Measurements from ENCODE around the gene ARID3B. TPM values are rescaled to one million over a fixed set of nuclear protein-coding genes. Genes with fewer than 3 reads are reported as not detected.

Gene ARID3B
- total and polyA plus RNA-seq, 2 of the 4 experiments (the other 2 are of a cell fraction): 2.5 to 5.0 TPM

- TF ChIP-seq, protein P1, sequence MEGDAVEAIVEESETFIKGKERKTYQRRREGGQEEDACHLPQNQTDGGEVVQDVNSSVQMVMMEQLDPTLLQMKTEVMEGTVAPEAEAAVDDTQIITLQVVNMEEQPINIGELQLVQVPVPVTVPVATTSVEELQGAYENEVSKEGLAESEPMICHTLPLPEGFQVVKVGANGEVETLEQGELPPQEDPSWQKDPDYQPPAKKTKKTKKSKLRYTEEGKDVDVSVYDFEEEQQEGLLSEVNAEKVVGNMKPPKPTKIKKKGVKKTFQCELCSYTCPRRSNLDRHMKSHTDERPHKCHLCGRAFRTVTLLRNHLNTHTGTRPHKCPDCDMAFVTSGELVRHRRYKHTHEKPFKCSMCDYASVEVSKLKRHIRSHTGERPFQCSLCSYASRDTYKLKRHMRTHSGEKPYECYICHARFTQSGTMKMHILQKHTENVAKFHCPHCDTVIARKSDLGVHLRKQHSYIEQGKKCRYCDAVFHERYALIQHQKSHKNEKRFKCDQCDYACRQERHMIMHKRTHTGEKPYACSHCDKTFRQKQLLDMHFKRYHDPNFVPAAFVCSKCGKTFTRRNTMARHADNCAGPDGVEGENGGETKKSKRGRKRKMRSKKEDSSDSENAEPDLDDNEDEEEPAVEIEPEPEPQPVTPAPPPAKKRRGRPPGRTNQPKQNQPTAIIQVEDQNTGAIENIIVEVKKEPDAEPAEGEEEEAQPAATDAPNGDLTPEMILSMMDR (conservative IDR thresholded peaks at IDR 0.05; ENCODE audit: low read depth, low read length): no peak
Measured at GRCh38 chr15:74545776-74546656, 5.0 kb downstream of the ARID3B start (continued).

DNA sequence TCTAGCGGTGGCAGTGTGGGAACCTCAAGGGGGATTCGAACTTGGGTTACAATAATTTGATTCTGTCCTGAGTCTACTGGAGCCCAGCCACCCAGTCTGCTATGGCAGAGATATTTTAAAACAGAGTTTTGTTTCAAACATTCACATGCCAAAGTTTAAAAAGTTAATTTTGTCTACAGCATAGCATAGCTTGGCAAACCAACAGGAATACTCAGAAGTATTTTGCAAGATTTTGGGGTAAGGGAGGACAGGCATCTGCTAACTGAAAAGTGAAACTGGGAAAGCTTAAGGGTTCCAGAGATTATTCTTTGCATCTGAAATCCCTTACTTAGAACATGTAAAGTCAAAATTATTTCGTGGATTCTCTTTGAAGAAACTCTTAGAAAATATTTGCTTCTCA, 6.6 kb downstream of the ARID3B start:
- ChIA-PET POLR2A (ENCODE audit: unreplicated experiment) (no interaction called here), CTCF (no interaction called here)
- Histone ChIP-seq H4K20me1 (ENCODE audit: insufficient read depth, low read length) (peaks cover 69% of the 10 kb centered on the region), H3K4me2 (ENCODE audit: low read depth, low read length) (no peak overlapping the region), H3K56ac (ENCODE audit: extremely low read depth, insufficient read depth, low read length) (no peak overlapping the region), H3K27me3 (ENCODE audit: control insufficient read depth, insufficient read depth, low read length) (no peaks in the 10 kb centered on the region), H2AK5ac (ENCODE audit: low read depth, low read length) (no peak overlapping the region), H3K18ac (ENCODE audit: low read depth, low read length) (no peak overlapping the region), H4K91ac (ENCODE audit: insufficient read depth, low read depth, low read length) (no peak overlapping the region), H3K9me3 (ENCODE audit: control insufficient read depth, insufficient read depth, low read length) (no peaks in the 10 kb centered on the region), H3K79me1 (ENCODE audit: low read depth in 1 of 2, low read length in 2 of 2) (peaks cover 25 to 56% of the 10 kb centered on the region in 2 experiments), H2BK15ac (ENCODE audit: low read depth, low read length) (no peak overlapping the region), H2AFZ (replicated peaks; ENCODE audit: low read length, poor library complexity) (no peak overlapping the region), H3K4ac (ENCODE audit: low read depth, low read length) (no peak overlapping the region), H3K27ac (ENCODE audit: insufficient read depth, low read length) (no peak overlapping the region), H3K9me1 (ENCODE audit: insufficient read depth, low read length) (peaks cover 7% of the 10 kb centered on the region; the same call in 1 of the 2 replicates), H3K4me1 (ENCODE audit: control insufficient read depth, insufficient read depth, low read length) (peaks cover 4% of the 10 kb centered on the region), H2AK9ac (replicated peaks; ENCODE audit: low read depth, low read length, poor library complexity) (no peak overlapping the region), H4K5ac (ENCODE audit: low read depth, low read length) (no peak overlapping the region), H3K14ac (replicated peaks; ENCODE audit: low read depth, low read length) (no peak overlapping the region), H2BK20ac (ENCODE audit: low read depth, low read length) (no peak overlapping the region), H2BK120ac (ENCODE audit: low read depth, low read length) (no peak overlapping the region), H3K9ac (ENCODE audit: low read depth, low read length) (no peak overlapping the region), H3K36me3 (ENCODE audit: control insufficient read depth, insufficient read depth, low read length) (peaks cover 19% of the 10 kb centered on the region), H3K4me3 (ENCODE audit: insufficient read depth, low read depth, low read length) (no peak overlapping the region), H2BK5ac (ENCODE audit: low read depth, low read length, poor library complexity, severe bottlenecking) (no peak overlapping the region), H3K23ac (ENCODE audit: low read depth, low read length) (no peak overlapping the region), H4K8ac (ENCODE audit: low read depth in 2 of 2, low read length in 2 of 2) (no peak overlapping the region)
- ATAC-seq (ENCODE audit: low read depth) (no peak), DNase-seq (no peak)
- in situ Hi-C loops (cut with MboI; ENCODE audit: low sequenced_read_pairs) (no loop called here), dilution Hi-C loops (cut with HindIII; ENCODE audit: low sequenced_read_pairs, unreplicated experiment) (no loop called here), intact Hi-C loops (cut with micrococcal nuclease) (loop anchor here (2.0 to 5.0 kb wide), 2 partner anchors 87 to 165 kb away; partner anchors contain the start of gene UBL7)
- WGBS, 2 experiments (ENCODE audit: extremely low coverage in 2 of 2, insufficient read length in 1 of 2): no CpG with 5 or more reads among the region's 3 CpGs
- no TSS peak for BruUV-seq (replicated peaks)
- TF ChIP-seq, protein P2, sequence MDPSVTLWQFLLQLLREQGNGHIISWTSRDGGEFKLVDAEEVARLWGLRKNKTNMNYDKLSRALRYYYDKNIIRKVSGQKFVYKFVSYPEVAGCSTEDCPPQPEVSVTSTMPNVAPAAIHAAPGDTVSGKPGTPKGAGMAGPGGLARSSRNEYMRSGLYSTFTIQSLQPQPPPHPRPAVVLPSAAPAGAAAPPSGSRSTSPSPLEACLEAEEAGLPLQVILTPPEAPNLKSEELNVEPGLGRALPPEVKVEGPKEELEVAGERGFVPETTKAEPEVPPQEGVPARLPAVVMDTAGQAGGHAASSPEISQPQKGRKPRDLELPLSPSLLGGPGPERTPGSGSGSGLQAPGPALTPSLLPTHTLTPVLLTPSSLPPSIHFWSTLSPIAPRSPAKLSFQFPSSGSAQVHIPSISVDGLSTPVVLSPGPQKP (IDR thresholded peaks at IDR 0.05; ENCODE audit: borderline replicate concordance, low read depth, low read length): no peak
- TF ChIP-seq RCOR1 (IDR thresholded peaks at IDR 0.05; ENCODE audit: insufficient replicate concordance, low read length): no peak
- TF ChIP-seq SMC3 (IDR thresholded peaks at IDR 0.05; ENCODE audit: low read depth, low read length): no peak
- no peak for TF ChIP-seq MAZ (IDR thresholded peaks at IDR 0.05; ENCODE audit: borderline replicate concordance, low read depth, low read length)
- no peak for TF ChIP-seq CHD1 (IDR thresholded peaks at IDR 0.05; ENCODE audit: low read depth, low read length)
- TF ChIP-seq, protein P1 (conservative IDR thresholded peaks at IDR 0.05; ENCODE audit: low read depth, low read length): no peak
- TF ChIP-seq MAFK (IDR thresholded peaks at IDR 0.05; ENCODE audit: low read depth, low read length): no peak

All from IMR-90 (cell line).